Smooth muscle cell (in vitro differentiated cells): Measurements from ENCODE around the gene SERINC4. TPM values are rescaled to one million over a fixed set of nuclear protein-coding genes. Genes with fewer than 3 reads are reported as not detected.

Experiments used
- microRNA counts: library from miRNA; unstranded; fragments of <30 nt; microRNA quantifications from one replicate; lab custom pipeline; 2016
- microRNA-seq: library from miRNA; unstranded; fragments of <30 nt; microRNA quantifications from one replicate; pipeline ENCODE4, GENCODE V29; 2016; ENCODE audit warnings: borderline number of aligned reads
- polyA plus RNA-seq: library from polyadenylated mRNA; unstranded; fragments of >200 nt; fragmentation: Nextera tagmentation; extraction: Ambion mirVana; gene quantifications from 2 replicates; pipeline ENCODE4 v1.2.1, GENCODE V29; 2016
- small RNA-seq: library from RNA; depleted of rRNA; stranded (forward); fragments of <200 nt; gene quantifications from one replicate; pipeline ENCODE3, GENCODE V24; 2014
- total RNA-seq: library from RNA; depleted of rRNA; stranded (reverse); fragments of >200 nt; gene quantifications from 2 replicates; pipeline ENCODE4 v1.2.3, GENCODE V29; 2014

The SERINC4 gene
- total and polyA plus RNA-seq, 2 experiments from 2014 or later: 0.17 TPM; not detected in 1

MicroRNA genes within 50 kb of the gene (microRNA counts, 767-probe panel; counts per million panel counts)
- microRNA hsa-miR-1282 (lab: Ali Mortazavi, UCI): 183 counts per million

Small RNA genes within 50 kb of the gene (microRNA-seq; reads per million reads assigned to microRNA genes)
- gene MIR1282: not detected

Small RNA genes within 50 kb of the gene (small RNA-seq; reads per million reads assigned to genes)
- gene MIR1282: not detected

Other genes with a start within 250 kb of the SERINC4 start
- gene PPIP5K1, start 210.0 kb downstream of the SERINC4 start, total RNA-seq: 14.5 and 24.6 TPM in 2 replicates
- 4.8 and 8.7 TPM in 2 replicates for gene PPIP5K1, start 210.0 kb downstream of the SERINC4 start, polyA plus RNA-seq
- gene CKMT1B, start 206.2 kb downstream of the SERINC4 start, total RNA-seq: 0.27 and 7.2 TPM in 2 replicates
- not detected in 2 replicates for gene CKMT1B, start 206.2 kb downstream of the SERINC4 start, polyA plus RNA-seq
- 0.31 and 0.49 TPM in 2 replicates for gene STRC, start 181.4 kb downstream of the SERINC4 start, total RNA-seq
- 0.75 and 1.2 TPM in 2 replicates for gene STRC, start 181.4 kb downstream of the SERINC4 start, polyA plus RNA-seq
- gene CATSPER2, start 151.4 kb downstream of the SERINC4 start, total RNA-seq: 1.7 and 20.7 TPM in 2 replicates
- gene CATSPER2, start 151.4 kb downstream of the SERINC4 start, polyA plus RNA-seq: 1.9 and 3.7 TPM in 2 replicates
- 0.40 TPM in 1 of 2 replicates, not detected in the other for gene CKMT1A, start 106.4 kb downstream of the SERINC4 start, total RNA-seq
- 0.66 TPM in 1 of 2 replicates, not detected in the other for gene CKMT1A, start 106.4 kb downstream of the SERINC4 start, polyA plus RNA-seq
- 309 and 390 TPM in 2 replicates for gene PDIA3, start 53.8 kb downstream of the SERINC4 start, total RNA-seq
- 907 and 1,212 TPM in 2 replicates for gene PDIA3, start 53.8 kb downstream of the SERINC4 start, polyA plus RNA-seq
- 1.1 and 3.7 TPM in 2 replicates for gene ELL3, start 23.3 kb downstream of the SERINC4 start, total RNA-seq
- 0.25 and 3.2 TPM in 2 replicates for gene ELL3, start 23.3 kb downstream of the SERINC4 start, polyA plus RNA-seq
- gene SERF2, start 7.9 kb downstream of the SERINC4 start, total RNA-seq: 1,247 and 1,277 TPM in 2 replicates
- gene SERF2, start 7.9 kb downstream of the SERINC4 start, polyA plus RNA-seq: 2,168 and 2,420 TPM in 2 replicates
- gene HYPK, start 379 bp upstream of the SERINC4 start, total RNA-seq: 14.6 and 14.7 TPM in 2 replicates
- 7.3 and 20.2 TPM in 2 replicates for gene HYPK, start 379 bp upstream of the SERINC4 start, polyA plus RNA-seq
- gene MFAP1, start 24.5 kb upstream of the SERINC4 start, total RNA-seq: 34.9 and 43.3 TPM in 2 replicates
- 37.9 and 41.2 TPM in 2 replicates for gene MFAP1, start 24.5 kb upstream of the SERINC4 start, polyA plus RNA-seq
- gene WDR76, start 26.8 kb upstream of the SERINC4 start, total RNA-seq: 9.8 and 19.7 TPM in 2 replicates
- 3.4 and 3.9 TPM in 2 replicates for gene WDR76, start 26.8 kb upstream of the SERINC4 start, polyA plus RNA-seq